Breast epithelium (tissue), 3 donors: Measurements from ENCODE around the gene XCR1.

Experiments
- POLR2A ChIP-seq: fragments of 450-650 bp; IDR thresholded peaks from one replicate; pipeline ENCODE4 v1.6.1; 2016; ENCODE audit warnings: antibody characterized with exemption, mild to moderate bottlenecking, moderate library complexity
- TF ChIP-seq, protein P1 (sequence below), 3 donors: fragments of 450-650 bp; IDR thresholded peaks; one replicate each; pipeline ENCODE4 v1.5.1; 2016 to 2017; ENCODE audit warnings: antibody characterized with exemption in 3 of 3, mild to moderate bottlenecking in 3 of 3, moderate library complexity in 3 of 3

- TF ChIP-seq, protein P1, sequence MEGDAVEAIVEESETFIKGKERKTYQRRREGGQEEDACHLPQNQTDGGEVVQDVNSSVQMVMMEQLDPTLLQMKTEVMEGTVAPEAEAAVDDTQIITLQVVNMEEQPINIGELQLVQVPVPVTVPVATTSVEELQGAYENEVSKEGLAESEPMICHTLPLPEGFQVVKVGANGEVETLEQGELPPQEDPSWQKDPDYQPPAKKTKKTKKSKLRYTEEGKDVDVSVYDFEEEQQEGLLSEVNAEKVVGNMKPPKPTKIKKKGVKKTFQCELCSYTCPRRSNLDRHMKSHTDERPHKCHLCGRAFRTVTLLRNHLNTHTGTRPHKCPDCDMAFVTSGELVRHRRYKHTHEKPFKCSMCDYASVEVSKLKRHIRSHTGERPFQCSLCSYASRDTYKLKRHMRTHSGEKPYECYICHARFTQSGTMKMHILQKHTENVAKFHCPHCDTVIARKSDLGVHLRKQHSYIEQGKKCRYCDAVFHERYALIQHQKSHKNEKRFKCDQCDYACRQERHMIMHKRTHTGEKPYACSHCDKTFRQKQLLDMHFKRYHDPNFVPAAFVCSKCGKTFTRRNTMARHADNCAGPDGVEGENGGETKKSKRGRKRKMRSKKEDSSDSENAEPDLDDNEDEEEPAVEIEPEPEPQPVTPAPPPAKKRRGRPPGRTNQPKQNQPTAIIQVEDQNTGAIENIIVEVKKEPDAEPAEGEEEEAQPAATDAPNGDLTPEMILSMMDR (IDR thresholded peaks at IDR 0.05) = no peak
- TF ChIP-seq POLR2A = no peak
These were observed 34.5 kb downstream of the XCR1 start for GRCh38 chr3:45992821-45993221.
